ENCODE measurements around the gene SFN. TPM values are rescaled to one million over a fixed set of nuclear protein-coding genes. Genes with fewer than 3 reads are reported as not detected.

The SFN gene
- total and polyA plus RNA-seq, 2 of the 13 experiments (the other 11 are each of a cell fraction or from before 2014, with no cell fraction given): 4.3 to 5.6 TPM

DNA sequence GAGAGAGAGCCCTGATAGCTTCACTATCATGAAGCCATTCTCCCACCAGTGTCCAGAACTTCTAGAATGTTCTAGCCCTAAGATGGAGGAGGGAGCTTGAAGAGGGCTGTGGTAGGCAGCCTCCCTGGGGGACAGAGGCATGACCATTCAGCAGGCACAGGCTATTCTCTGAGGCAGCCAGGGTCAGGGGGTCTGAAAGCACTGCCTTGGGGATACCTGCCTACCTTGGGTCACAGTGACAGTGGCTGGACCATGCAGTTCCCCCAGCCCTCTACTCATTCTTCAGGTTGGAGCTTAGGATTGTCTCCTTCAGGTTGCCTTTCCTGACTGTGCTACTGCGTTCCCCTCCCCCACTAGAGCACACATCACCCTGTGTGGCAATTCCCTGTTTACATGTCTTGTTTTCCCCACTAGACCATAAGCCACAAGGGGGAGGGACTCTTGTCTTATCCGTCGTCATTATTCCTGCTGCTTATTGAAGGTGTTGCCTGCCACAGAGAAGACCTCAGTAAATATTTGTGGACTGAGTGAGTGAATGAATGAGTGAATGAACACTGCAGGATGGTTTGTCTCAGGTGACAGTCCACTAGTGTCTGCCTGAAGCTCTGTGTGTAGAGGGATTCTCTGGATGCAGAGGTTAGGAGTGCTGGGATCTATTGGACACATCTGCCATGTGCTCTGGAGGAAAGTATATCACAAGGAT lies 31.3 kb upstream of the SFN start (continued):
- TF ChIP-seq ZC3H13 (CRISPR knock-in tag; IDR thresholded peaks at IDR 0.05): 0 out of 2 replicates have a peak, but pooled peaks have one; percentile 54
- peak; percentile 65; the same call in 1 of the 2 replicates for TF ChIP-seq ZNF124 (CRISPR knock-in tag; IDR thresholded peaks at IDR 0.05)
- TF ChIP-seq, protein P1, sequence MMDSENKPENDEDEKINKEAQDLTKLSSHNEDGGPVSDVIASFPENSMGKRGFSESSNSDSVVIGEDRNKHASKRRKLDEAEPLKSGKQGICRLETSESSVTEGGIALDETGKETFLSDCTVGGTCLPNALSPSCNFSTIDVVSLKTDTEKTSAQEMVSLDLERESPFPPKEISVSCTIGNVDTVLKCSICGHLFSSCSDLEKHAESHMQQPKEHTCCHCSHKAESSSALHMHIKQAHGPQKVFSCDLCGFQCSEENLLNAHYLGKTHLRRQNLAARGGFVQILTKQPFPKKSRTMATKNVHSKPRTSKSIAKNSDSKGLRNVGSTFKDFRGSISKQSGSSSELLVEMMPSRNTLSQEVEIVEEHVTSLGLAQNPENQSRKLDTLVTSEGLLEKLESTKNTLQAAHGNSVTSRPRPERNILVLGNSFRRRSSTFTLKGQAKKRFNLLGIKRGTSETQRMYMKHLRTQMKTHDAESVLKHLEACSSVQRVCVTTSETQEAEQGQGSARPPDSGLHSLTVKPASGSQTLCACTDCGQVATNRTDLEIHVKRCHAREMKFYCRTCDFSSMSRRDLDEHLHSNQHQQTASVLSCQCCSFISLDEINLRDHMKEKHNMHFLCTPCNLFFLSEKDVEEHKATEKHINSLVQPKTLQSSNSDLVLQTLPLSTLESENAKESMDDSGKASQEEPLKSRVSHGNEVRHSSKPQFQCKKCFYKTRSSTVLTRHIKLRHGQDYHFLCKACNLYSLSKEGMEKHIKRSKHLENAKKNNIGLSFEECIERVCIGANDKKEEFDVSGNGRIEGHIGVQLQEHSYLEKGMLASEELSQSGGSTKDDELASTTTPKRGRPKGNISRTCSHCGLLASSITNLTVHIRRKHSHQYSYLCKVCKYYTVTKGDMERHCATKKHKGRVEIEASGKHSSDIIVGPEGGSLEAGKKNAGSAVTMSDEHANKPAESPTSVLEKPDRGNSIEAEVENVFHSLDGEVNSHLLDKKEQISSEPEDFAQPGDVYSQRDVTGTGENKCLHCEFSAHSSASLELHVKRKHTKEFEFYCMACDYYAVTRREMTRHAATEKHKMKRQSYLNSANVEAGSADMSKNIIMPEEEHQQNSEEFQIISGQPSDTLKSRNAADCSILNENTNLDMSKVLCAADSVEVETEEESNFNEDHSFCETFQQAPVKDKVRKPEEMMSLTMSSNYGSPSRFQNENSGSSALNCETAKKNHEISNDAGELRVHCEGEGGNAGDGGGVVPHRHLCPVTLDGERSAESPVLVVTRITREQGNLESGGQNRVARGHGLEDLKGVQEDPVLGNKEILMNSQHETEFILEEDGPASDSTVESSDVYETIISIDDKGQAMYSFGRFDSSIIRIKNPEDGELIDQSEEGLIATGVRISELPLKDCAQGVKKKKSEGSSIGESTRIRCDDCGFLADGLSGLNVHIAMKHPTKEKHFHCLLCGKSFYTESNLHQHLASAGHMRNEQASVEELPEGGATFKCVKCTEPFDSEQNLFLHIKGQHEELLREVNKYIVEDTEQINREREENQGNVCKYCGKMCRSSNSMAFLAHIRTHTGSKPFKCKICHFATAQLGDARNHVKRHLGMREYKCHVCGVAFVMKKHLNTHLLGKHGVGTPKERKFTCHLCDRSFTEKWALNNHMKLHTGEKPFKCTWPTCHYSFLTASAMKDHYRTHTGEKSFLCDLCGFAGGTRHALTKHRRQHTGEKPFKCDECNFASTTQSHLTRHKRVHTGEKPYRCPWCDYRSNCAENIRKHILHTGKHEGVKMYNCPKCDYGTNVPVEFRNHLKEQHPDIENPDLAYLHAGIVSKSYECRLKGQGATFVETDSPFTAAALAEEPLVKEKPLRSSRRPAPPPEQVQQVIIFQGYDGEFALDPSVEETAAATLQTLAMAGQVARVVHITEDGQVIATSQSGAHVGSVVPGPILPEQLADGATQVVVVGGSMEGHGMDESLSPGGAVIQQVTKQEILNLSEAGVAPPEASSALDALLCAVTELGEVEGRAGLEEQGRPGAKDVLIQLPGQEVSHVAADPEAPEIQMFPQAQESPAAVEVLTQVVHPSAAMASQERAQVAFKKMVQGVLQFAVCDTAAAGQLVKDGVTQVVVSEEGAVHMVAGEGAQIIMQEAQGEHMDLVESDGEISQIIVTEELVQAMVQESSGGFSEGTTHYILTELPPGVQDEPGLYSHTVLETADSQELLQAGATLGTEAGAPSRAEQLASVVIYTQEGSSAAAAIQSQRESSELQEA (CRISPR knock-in tag; IDR thresholded peaks at IDR 0.05; ENCODE audit: not compliant biosample characterization): no peak
- peak; percentile 65; the same call in 1 of the 2 replicates for TF ChIP-seq ZNF3 (CRISPR knock-in tag; IDR thresholded peaks at IDR 0.05)
- TF ChIP-seq, protein P2, sequence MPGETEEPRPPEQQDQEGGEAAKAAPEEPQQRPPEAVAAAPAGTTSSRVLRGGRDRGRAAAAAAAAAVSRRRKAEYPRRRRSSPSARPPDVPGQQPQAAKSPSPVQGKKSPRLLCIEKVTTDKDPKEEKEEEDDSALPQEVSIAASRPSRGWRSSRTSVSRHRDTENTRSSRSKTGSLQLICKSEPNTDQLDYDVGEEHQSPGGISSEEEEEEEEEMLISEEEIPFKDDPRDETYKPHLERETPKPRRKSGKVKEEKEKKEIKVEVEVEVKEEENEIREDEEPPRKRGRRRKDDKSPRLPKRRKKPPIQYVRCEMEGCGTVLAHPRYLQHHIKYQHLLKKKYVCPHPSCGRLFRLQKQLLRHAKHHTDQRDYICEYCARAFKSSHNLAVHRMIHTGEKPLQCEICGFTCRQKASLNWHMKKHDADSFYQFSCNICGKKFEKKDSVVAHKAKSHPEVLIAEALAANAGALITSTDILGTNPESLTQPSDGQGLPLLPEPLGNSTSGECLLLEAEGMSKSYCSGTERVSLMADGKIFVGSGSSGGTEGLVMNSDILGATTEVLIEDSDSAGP (CRISPR knock-in tag; IDR thresholded peaks at IDR 0.05; ENCODE audit: borderline replicate concordance): no peak; the same call in 1 of the 2 replicates
- TF ChIP-seq ZNF562 (CRISPR knock-in tag; IDR thresholded peaks at IDR 0.05; ENCODE audit: borderline replicate concordance): no peak
- TF ChIP-seq ZNF615 (CRISPR knock-in tag; IDR thresholded peaks at IDR 0.05; ENCODE audit: borderline replicate concordance): no peak
- TF ChIP-seq, protein P3, sequence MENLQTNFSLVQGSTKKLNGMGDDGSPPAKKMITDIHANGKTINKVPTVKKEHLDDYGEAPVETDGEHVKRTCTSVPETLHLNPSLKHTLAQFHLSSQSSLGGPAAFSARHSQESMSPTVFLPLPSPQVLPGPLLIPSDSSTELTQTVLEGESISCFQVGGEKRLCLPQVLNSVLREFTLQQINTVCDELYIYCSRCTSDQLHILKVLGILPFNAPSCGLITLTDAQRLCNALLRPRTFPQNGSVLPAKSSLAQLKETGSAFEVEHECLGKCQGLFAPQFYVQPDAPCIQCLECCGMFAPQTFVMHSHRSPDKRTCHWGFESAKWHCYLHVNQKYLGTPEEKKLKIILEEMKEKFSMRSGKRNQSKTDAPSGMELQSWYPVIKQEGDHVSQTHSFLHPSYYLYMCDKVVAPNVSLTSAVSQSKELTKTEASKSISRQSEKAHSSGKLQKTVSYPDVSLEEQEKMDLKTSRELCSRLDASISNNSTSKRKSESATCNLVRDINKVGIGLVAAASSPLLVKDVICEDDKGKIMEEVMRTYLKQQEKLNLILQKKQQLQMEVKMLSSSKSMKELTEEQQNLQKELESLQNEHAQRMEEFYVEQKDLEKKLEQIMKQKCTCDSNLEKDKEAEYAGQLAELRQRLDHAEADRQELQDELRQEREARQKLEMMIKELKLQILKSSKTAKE (CRISPR knock-in tag; IDR thresholded peaks at IDR 0.05; ENCODE audit: borderline replicate concordance): peak; percentile 63; the same call in 1 of the 2 replicates
- TF ChIP-seq ZNF556 (CRISPR knock-in tag; IDR thresholded peaks at IDR 0.05; ENCODE audit: borderline replicate concordance): no peak
- no peak for TF ChIP-seq SMC3 (IDR thresholded peaks at IDR 0.05; ENCODE audit: low read length)
- 0 out of 2 replicates have a peak, but pooled peaks have one; percentile 56 for TF ChIP-seq AHR (CRISPR knock-in tag; IDR thresholded peaks at IDR 0.05)
- no peak for TF ChIP-seq ZNF264 (CRISPR knock-in tag; IDR thresholded peaks at IDR 0.05)
- TF ChIP-seq, protein P4, sequence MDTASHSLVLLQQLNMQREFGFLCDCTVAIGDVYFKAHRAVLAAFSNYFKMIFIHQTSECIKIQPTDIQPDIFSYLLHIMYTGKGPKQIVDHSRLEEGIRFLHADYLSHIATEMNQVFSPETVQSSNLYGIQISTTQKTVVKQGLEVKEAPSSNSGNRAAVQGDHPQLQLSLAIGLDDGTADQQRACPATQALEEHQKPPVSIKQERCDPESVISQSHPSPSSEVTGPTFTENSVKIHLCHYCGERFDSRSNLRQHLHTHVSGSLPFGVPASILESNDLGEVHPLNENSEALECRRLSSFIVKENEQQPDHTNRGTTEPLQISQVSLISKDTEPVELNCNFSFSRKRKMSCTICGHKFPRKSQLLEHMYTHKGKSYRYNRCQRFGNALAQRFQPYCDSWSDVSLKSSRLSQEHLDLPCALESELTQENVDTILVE (CRISPR knock-in tag; IDR thresholded peaks at IDR 0.05): peak; percentile 79
- peak; percentile 62 for TF ChIP-seq HNF4A (CRISPR knock-in tag; IDR thresholded peaks at IDR 0.05)
- peak; percentile 53; the same call in 1 of the 2 replicates for TF ChIP-seq ZNF878 (CRISPR knock-in tag; IDR thresholded peaks at IDR 0.05)
- peak; percentile 60; the same call in 1 of the 2 replicates for TF ChIP-seq ERF (CRISPR knock-in tag; IDR thresholded peaks at IDR 0.05)

All from HepG2 (cell line).